ENCODE data around the gene PDZRN3. TPM values are rescaled to one million over a fixed set of nuclear protein-coding genes. Genes with fewer than 3 reads are reported as not detected.

Gene PDZRN3
- total RNA-seq, 1 experiment from 2014 or later, result 0.24 TPM

- intact Hi-C loops (cut with micrococcal nuclease; ENCODE audit: unreplicated experiment), result no loop called here
- Histone ChIP-seq H3K36me3 (ENCODE audit: insufficient read depth, low read length, poor library complexity, severe bottlenecking) (no peaks in the 10 kb centered on the region), H3K4me1 (ENCODE audit: insufficient read depth, low read length, poor library complexity, severe bottlenecking) (no peaks in the 10 kb centered on the region), H3K27me3 (replicated peaks; ENCODE audit: insufficient read depth, low read depth, low read length, poor library complexity) (no peaks in the 10 kb centered on the region), H3K9me3 (ENCODE audit: low read depth, low read length, poor library complexity, severe bottlenecking) (no peaks in the 10 kb centered on the region), H3K27ac (ENCODE audit: low read depth, low read length, poor library complexity, severe bottlenecking) (no peak overlapping the region), H3K4me3 (ENCODE audit: low read depth, low read length, poor library complexity, severe bottlenecking) (no peak overlapping the region)
- TF ChIP-seq EZH2 (IDR thresholded peaks at IDR 0.05; ENCODE audit: borderline replicate concordance, low read depth, low read length, poor library complexity, severe bottlenecking) (no peak), CTCF (conservative IDR thresholded peaks at IDR 0.05; ENCODE audit: low read depth, low read length) (no peak)
- BruUV-seq (replicated peaks), result no TSS peak
- no peak for DNase-seq (ENCODE audit: low spot score)
- CTCF ChIA-PET, result no interaction called here
- POLR2A ChIA-PET (ENCODE audit: low non-redundant PET), result no interaction called here
These were observed 149.6 kb downstream of the PDZRN3 start for GRCh38 chr3:73475175-73475574.

- no TSS peak for BruUV-seq (replicated peaks)
- Histone ChIP-seq H3K27ac (ENCODE audit: low read depth, low read length, poor library complexity, severe bottlenecking) (no peak overlapping the region), H3K4me3 (ENCODE audit: low read depth, low read length, poor library complexity, severe bottlenecking) (no peak overlapping the region), H3K36me3 (ENCODE audit: insufficient read depth, low read length, poor library complexity, severe bottlenecking) (no peaks in the 10 kb centered on the region), H3K9me3 (ENCODE audit: low read depth, low read length, poor library complexity, severe bottlenecking) (no peaks in the 10 kb centered on the region), H3K4me1 (ENCODE audit: insufficient read depth, low read length, poor library complexity, severe bottlenecking) (no peaks in the 10 kb centered on the region), H3K27me3 (replicated peaks; ENCODE audit: insufficient read depth, low read depth, low read length, poor library complexity) (no peaks in the 10 kb centered on the region)
- DNase-seq (ENCODE audit: low spot score), result no peak
- intact Hi-C loops (cut with micrococcal nuclease; ENCODE audit: unreplicated experiment), result no loop called here
- CTCF ChIA-PET, result no interaction called here
- TF ChIP-seq EZH2 (IDR thresholded peaks at IDR 0.05; ENCODE audit: borderline replicate concordance, low read depth, low read length, poor library complexity, severe bottlenecking), result no peak
- no peak for TF ChIP-seq CTCF (conservative IDR thresholded peaks at IDR 0.05; ENCODE audit: low read depth, low read length)
- POLR2A ChIA-PET (ENCODE audit: low non-redundant PET), result no interaction called here
These were observed 150.1 kb downstream of the PDZRN3 start for GRCh38 chr3:73474619-73475018.

GRCh38 chr3:73473898-73474416 is 150.8 kb downstream of the PDZRN3 start:
- Histone ChIP-seq H3K27me3 (replicated peaks; ENCODE audit: insufficient read depth, low read depth, low read length, poor library complexity) (no peaks in the 10 kb centered on the region), H3K27ac (ENCODE audit: low read depth, low read length, poor library complexity, severe bottlenecking) (no peak overlapping the region), H3K4me3 (ENCODE audit: low read depth, low read length, poor library complexity, severe bottlenecking) (no peak overlapping the region), H3K9me3 (ENCODE audit: low read depth, low read length, poor library complexity, severe bottlenecking) (no peaks in the 10 kb centered on the region), H3K4me1 (ENCODE audit: insufficient read depth, low read length, poor library complexity, severe bottlenecking) (no peaks in the 10 kb centered on the region), H3K36me3 (ENCODE audit: insufficient read depth, low read length, poor library complexity, severe bottlenecking) (no peaks in the 10 kb centered on the region)
- ChIA-PET POLR2A (ENCODE audit: low non-redundant PET) (no interaction called here), CTCF (no interaction called here)
- no peak for DNase-seq (ENCODE audit: low spot score)
- intact Hi-C loops (cut with micrococcal nuclease; ENCODE audit: unreplicated experiment), result no loop called here
- TF ChIP-seq CTCF (conservative IDR thresholded peaks at IDR 0.05; ENCODE audit: low read depth, low read length), result no peak
- no peak for TF ChIP-seq EZH2 (IDR thresholded peaks at IDR 0.05; ENCODE audit: borderline replicate concordance, low read depth, low read length, poor library complexity, severe bottlenecking)
- no TSS peak for BruUV-seq (replicated peaks)

Data from A673 (cell line).